Heart right ventricle (tissue), 16 donors: ENCODE measurements around the gene ANK3. TPM values are rescaled to one million over a fixed set of nuclear protein-coding genes. Genes with fewer than 3 reads are reported as not detected.

Experiments
- ATAC-seq, 8 donors: fragments of 200-7000 bp; cut with Tn5 transposase; one replicate each; pipeline ENCODE4 v1.9.1; 2020; ENCODE audit warnings: mild to moderate bottlenecking in 8 of 8, moderate library complexity in 8 of 8, moderate number of reproducible peaks in 1 of 8
- DNase-seq, 2 donors: peaks; one replicate each; pipeline ENCODE4 v3.0.0-alpha.2; 2020
- H3K27ac ChIP-seq, 10 donors: fragments of 200-600 bp; sonication (generic) in 2 of 10; one replicate each; pipeline versions ENCODE4 v1.5.0 to v1.8.0; 2020 to 2022; ENCODE audit warnings: mild to moderate bottlenecking in 3 of 10
- H3K27me3 ChIP-seq, 7 donors: fragments of 200-600 bp; one replicate each; pipeline ENCODE4 v1.8.0; 2021 to 2022; ENCODE audit warnings: mild to moderate bottlenecking in 2 of 7
- H3K36me3 ChIP-seq, 9 donors: fragments of 200-600 bp; sonication (generic) in 1 of 9; one replicate each; pipeline versions ENCODE4 v1.5.0 to v1.8.0; 2020 to 2022; ENCODE audit warnings: mild to moderate bottlenecking in 2 of 9
- H3K4me1 ChIP-seq, 9 donors: fragments of 200-600 bp; sonication (generic) in 1 of 9; one replicate each; pipeline versions ENCODE4 v1.5.0 to v1.8.0; 2020 to 2022; ENCODE audit warnings: mild to moderate bottlenecking in 4 of 9
- H3K4me3 ChIP-seq, 10 donors: fragments of 200-600 bp; sonication (generic) in 2 of 10; one replicate each; pipeline versions ENCODE4 v1.5.0 to v1.8.0; 2020 to 2022; ENCODE audit warnings: mild to moderate bottlenecking in 7 of 10, moderate library complexity in 2 of 10
- H3K9me3 ChIP-seq, 11 donors: fragments of 200-600 bp in 10 of 11; sonication (generic) in 2 of 11; one replicate each; pipeline versions ENCODE4 v1.5.0 to v1.8.0; 2013 to 2022; ENCODE audit warnings: mild to moderate bottlenecking in 2 of 11, control low read depth in 1 of 11, moderate library complexity in 1 of 11
- CTCF ChIP-seq, 9 donors: fragments of 200-600 bp; sonication (generic) in 2 of 9; IDR thresholded peaks; one replicate each; pipeline versions ENCODE4 v1.5.0 to v1.8.0; 2021 to 2022; ENCODE audit warnings: antibody characterized with exemption in 9 of 9, mild to moderate bottlenecking in 5 of 9, moderate library complexity in 1 of 9
- WGBS, 2 donors: extraction: QIAGEN DNeasy Blood & Tissue Kit; methylation state at CpG; one replicate each; pipeline ENCODE4 v1.1.7; 2013; ENCODE audit warnings: inconsistent platforms in 1 of 2; 5-methylcytosine and 5-hydroxymethylcytosine counted together
- intact Hi-C, 10 donors: fragments of 100-400 bp; cut with DNase I; formaldehyde crosslinking; loops; one replicate each; pipeline versions ENCODE4 v1.11.1 to v1.14.2; 2022
- polyA plus RNA-seq, 2 donors: library from polyadenylated mRNA; stranded (reverse); fragments of 200-250 nt; gene quantifications; one replicate each; pipeline ENCODE4 v1.2.3, GENCODE V29; 2013
- total RNA-seq, 10 donors: library from RNA; stranded (reverse); fragmentation: NEBNext Ultra II Directional in 3 of 10; extraction: Animal tissue kit (Norgen Biotek cat#: 25700) in 3 of 10; gene quantifications; one replicate each; pipeline versions ENCODE4 v1.2.1 to v1.2.4, GENCODE V29; 2021 to 2023
- donor health status: Arrhythmogenic right ventricular cardiomyopathy.
- donor health status: ischemic (EF 13 %, LVEDD 7.1; RV severe dilation, severe dysfunction).
- donor health status: healthy with polysubstance abuse.
- donor health status: DM: no; HTN: yes; CAD: no.
- donor health status: DM: no; HTN: no; CAD: no.
- donor health status: ischemic (EF 25% LVEDD 6.9; RV normal size, moderate dysfunction).
- donor health status: ischemic (EF 25% LVEDD 5.7; RV mildly dilated, moderate dysfunction).
- donor health status: healthy.
- donor health status: DM: yes; HTN: yes; CAD: no.
- donor health status: Ischemic cardiomyopathy.
- donor health status: ischemic (EF 35%, LVEDD 5.7; RV mildly dilated, moderate dysfunction).
- donor health status: nonischemic (EF 11% LVEDD 7.7; RV severe dilation, severe dysfunction).
- donor health status: DM: yes; HTN: yes; CAD: no.
- donor health status: PGD.
- donor health status: ischemic (EF 29% LVEDD 5.4; RV normal size, mild dysfunction).
- donor health status: nonischemic (EF 23%, LVEDD 6.1; RV moderate dilation, normal function).

The ANK3 gene
- total and polyA plus RNA-seq, 12 donors, result 34.4 to 287 (median 245) TPM

- Histone ChIP-seq H3K4me1 (peaks cover 0 to 3% (median 0%) of the 10 kb centered on the region in 9 donors), H3K27ac (no peak overlapping the region), H3K27me3 (no peaks in the 10 kb centered on the region), H3K4me3 (no peak overlapping the region), H3K9me3 (peaks cover 0 to 14% (median 5%) of the 10 kb centered on the region in 11 donors), H3K36me3 (no peaks in the 10 kb centered on the region)
- DNase-seq (no peak), ATAC-seq (no peak)
- intact Hi-C loops, result no loop called here
- no peak for TF ChIP-seq CTCF (IDR thresholded peaks at IDR 0.05)
Measured at GRCh38 chr10:60405172-60405571, 15.5 kb upstream of the ANK3 start.

GRCh38 chr10:60403168-60403873 is 13.6 kb upstream of the ANK3 start:
- Histone ChIP-seq H3K27ac (no peak overlapping the region), H3K4me1 (peaks cover 0 to 4% (median 0%) of the 10 kb centered on the region in 9 donors), H3K4me3 (no peak overlapping the region), H3K27me3 (no peaks in the 10 kb centered on the region), H3K36me3 (no peaks in the 10 kb centered on the region), H3K9me3 (peaks cover 0 to 14% (median 5%) of the 10 kb centered on the region in 11 donors)
- 90 to 99% methylated on average over 8 of the region's 8 CpGs for WGBS, 2 donors
- intact Hi-C loops, result no loop called here
- ATAC-seq, result no peak
- no peak for TF ChIP-seq CTCF (IDR thresholded peaks at IDR 0.05)
- DNase-seq, result no peak

- DNase-seq, result no peak
- Histone ChIP-seq H3K4me1 (peaks cover 0 to 4% (median 0%) of the 10 kb centered on the region in 9 donors), H3K27ac (no peak overlapping the region), H3K36me3 (no peaks in the 10 kb centered on the region), H3K4me3 (no peak overlapping the region), H3K9me3 (peaks cover 0 to 14% (median 5%) of the 10 kb centered on the region in 11 donors), H3K27me3 (no peaks in the 10 kb centered on the region)
- intact Hi-C loops, result no loop called here
- ATAC-seq, result no peak
- TF ChIP-seq CTCF (IDR thresholded peaks at IDR 0.05), result no peak
Measured at GRCh38 chr10:60400366-60400765, 10.7 kb upstream of the ANK3 start.

- no peaks in the 10 kb centered on the region for H3K36me3 ChIP-seq
- H3K27me3 ChIP-seq, result no peaks in the 10 kb centered on the region
- no peak overlapping the region for H3K27ac ChIP-seq
- peaks cover 0 to 4% (median 0%) of the 10 kb centered on the region in 9 donors for H3K4me1 ChIP-seq
- no peak for TF ChIP-seq CTCF (IDR thresholded peaks at IDR 0.05)
- 50 to 66% methylated on average over 8 of the region's 8 CpGs for WGBS, 2 donors
- intact Hi-C loops, result no loop called here
- no peak for DNase-seq
- ATAC-seq, result peak in 3 of 8 donors; percentile 42 to 67 (median 58)
- peaks cover 0 to 14% (median 5%) of the 10 kb centered on the region in 11 donors for H3K9me3 ChIP-seq
- peak overlapping the region in 1 of 10 donors; percentile 4 for H3K4me3 ChIP-seq
Measured at GRCh38 chr10:60399328-60399727, 9.7 kb upstream of the ANK3 start.
